GM13977 (cell line): Measurements from ENCODE around the gene PLEKHA8.

Experiments
- DNase-seq: peaks from one replicate; pipeline ENCODE4 v3.0.0; 2012; ENCODE audit warnings: low spot score
- CTCF ChIP-seq: IDR thresholded peaks from 2 replicates; pipeline ENCODE4 v1.5.1; 2012; ENCODE audit warnings: mild to moderate bottlenecking, control low read depth; ENCODE audit not compliant: insufficient read depth; ENCODE audit errors: extremely low read depth, missing control alignments
- in situ Hi-C: fragments of 300-500 bp; cut with MboI; formaldehyde crosslinking; loops from one replicate; pipeline ENCODE4 v1.12.0; 2022; ENCODE audit warnings: low sequenced_read_pairs, low pct_unique_long_range_greater_than_20kb, mixed read lengths, inconsistent platforms; ENCODE audit not compliant: unreplicated experiment

The PLEKHA8 gene

DNA sequence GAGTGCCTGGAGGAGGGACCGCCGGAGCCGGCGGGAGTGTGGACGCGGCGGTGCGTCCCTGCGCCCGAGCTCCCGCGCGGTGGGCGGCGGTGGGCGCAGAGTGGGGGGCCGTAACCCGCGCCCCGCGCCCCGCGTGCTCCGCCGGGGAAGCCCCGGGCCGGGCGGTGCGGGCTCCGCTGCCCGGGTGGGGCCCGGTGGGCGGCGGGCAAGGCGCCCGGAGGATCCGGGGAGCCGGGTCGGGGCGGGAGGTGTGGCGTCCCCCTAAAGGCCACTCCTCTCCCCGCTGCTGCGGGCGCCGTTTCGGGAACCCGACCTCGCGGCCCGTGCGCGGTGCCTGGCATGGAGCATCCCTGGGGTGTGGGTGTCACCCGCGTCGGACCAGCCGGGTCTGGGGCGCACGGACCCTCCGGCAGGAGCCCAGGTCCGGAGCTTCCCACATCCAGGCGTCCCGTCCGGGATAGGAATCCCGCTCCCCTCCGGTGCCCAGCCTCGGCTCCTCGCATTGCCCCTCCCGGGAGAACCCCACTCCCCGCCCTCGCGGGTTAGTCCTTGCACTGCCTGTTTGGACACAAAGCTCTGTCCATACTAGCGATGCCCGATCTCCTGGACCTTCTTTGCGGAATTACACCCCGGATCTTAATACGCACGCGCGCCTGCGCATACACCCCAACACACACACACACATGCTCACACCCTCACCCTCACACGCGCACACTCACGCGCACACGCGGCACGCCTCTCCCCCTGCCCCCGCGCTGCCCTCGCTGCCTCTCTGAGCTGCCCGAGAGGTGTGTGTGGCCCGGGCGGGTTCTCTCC, 107.3 kb downstream of the PLEKHA8 start:
- in situ Hi-C loops = no loop called here
- DNase-seq = peak; percentile 70
- no peak for TF ChIP-seq CTCF

DNA sequence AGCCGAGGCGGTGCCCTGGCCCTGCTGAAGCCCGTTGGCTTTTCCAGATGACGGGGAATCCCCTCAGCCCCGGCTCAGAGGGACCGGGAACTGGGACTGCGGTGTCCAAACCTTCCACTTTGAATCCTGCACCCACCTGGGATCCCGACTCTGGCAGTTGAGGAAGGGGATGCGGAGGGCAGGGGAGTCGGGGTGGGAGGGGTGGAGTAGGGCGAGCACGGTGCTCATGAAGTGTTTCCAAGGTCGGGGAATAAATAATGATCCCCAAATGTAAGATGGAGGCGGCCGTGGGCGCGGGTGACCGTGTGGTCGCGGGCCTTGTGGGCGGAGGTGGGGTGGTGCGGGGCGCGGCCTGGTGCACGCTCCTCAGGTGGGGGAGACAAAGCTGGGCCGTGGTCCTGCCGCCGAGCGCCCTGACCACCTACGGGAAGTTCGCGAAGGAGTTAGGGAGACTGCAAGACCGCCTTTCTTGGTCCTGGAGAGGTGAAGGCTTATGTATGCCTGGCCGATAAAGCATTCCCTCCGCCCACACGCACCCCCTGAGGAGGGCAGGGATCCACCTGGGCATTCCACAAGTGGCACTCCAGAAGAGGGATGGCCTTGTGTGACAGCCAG, 108.0 kb downstream of the PLEKHA8 start:
- no peak for TF ChIP-seq CTCF
- in situ Hi-C loops = no loop called here
- no peak for DNase-seq

- no peak for TF ChIP-seq CTCF
- DNase-seq = no peak
- in situ Hi-C loops = no loop called here
Observed at GRCh38 chr7:30136743-30137485, 108.7 kb downstream of the PLEKHA8 start.

DNA sequence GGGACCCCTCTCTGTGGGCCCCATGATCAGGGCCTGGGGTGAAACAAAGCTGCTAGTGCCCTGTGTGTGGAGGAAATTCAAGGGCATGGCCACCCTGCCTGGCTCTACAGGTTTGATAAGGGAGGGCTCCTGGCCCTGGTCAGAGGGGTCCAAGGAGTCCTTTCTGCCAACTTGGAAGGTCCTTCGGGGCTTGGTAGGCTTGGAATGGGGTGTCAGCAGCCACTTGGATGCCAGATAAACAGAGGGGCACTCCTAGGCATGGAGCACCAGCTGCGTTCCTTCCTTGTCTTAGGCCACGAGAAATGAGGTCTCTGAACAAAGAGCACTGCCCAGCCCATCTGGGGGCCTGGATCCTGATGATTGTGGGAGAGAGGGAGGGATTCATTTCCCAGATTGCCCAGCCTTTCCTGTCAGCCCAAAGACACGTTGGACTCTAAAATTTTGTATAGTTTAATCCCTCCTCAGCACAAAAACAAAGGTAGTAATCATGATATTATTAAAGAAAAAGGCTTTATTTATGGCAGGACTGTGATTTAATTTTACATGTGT, 111.7 kb downstream of the PLEKHA8 start:
- DNase-seq = no peak
- in situ Hi-C loops = no loop called here

DNA sequence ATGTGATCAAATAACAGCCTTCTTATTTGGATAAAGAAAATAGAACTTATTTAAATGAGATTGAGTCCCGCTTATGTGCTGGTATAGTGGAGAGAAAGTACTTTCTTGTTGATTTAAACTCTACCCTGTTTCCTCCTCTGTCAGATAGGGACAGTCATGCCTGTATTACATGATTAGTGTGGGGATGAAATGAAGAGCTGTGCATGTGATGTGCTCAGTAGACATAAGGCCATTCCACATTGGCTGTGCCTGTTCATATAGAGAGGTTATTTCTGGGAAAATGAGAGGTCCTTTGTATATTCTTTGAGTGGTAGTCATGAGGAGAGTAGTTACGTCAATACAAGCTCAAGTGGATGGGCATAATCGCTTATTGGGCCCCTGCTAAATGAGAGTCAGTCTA, 112.2 kb downstream of the PLEKHA8 start:
- DNase-seq = no peak
- in situ Hi-C loops = no loop called here
- TF ChIP-seq CTCF = no peak

More for the DNA sequence above, 111.7 kb downstream of the PLEKHA8 start:
- no peak for TF ChIP-seq CTCF

DNA sequence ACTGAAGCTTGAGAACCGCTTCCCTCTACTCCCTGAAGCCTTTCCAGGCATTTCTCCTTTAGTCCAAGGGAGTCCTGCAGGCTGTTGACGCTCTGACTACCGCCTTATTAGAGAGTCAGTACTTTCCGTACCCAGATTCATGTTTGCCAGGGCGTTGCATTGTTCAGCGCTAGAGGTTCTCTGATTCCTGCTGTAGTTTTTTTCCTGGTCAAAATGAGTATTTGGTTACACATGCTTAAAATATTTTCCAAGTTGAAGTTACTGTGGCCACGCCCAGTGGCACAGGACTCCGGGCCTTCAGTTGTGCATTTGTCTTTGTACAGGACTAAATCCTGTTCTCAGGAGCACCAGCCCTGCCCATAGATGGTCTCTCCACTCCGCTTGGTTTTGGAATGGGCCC, 114.5 kb downstream of the PLEKHA8 start:
- DNase-seq = no peak
- TF ChIP-seq CTCF = no peak
- in situ Hi-C loops = no loop called here
